ENCODE results near the gene VPS13A.

DNA sequence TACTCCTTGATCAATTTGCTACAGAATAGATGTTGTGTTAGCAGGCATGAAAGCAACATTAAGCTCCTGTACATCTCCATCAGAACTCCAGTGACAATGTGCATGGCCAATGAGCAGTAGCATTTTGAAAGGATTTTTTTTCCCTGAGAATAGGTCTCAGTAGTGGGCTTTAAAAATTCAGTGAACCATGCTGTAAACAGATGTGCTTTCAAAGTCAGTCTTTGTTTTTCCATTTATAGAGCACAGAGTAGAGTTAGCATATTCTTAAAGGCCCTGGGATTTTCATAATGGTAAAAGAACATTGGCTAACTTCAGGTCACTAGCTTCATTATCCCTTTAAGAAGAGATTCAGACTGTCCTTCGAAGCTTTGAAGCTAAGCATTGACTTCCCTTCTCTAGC lies 150.8 kb downstream of the VPS13A start:
- TF ChIP-seq, protein P1, sequence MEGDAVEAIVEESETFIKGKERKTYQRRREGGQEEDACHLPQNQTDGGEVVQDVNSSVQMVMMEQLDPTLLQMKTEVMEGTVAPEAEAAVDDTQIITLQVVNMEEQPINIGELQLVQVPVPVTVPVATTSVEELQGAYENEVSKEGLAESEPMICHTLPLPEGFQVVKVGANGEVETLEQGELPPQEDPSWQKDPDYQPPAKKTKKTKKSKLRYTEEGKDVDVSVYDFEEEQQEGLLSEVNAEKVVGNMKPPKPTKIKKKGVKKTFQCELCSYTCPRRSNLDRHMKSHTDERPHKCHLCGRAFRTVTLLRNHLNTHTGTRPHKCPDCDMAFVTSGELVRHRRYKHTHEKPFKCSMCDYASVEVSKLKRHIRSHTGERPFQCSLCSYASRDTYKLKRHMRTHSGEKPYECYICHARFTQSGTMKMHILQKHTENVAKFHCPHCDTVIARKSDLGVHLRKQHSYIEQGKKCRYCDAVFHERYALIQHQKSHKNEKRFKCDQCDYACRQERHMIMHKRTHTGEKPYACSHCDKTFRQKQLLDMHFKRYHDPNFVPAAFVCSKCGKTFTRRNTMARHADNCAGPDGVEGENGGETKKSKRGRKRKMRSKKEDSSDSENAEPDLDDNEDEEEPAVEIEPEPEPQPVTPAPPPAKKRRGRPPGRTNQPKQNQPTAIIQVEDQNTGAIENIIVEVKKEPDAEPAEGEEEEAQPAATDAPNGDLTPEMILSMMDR (IDR thresholded peaks at IDR 0.05) = no peak
- no peak for TF ChIP-seq POLR2A (IDR thresholded peaks at IDR 0.05)
